Measurements from ENCODE around the gene ATP6V0A4.

The ATP6V0A4 gene

DNA sequence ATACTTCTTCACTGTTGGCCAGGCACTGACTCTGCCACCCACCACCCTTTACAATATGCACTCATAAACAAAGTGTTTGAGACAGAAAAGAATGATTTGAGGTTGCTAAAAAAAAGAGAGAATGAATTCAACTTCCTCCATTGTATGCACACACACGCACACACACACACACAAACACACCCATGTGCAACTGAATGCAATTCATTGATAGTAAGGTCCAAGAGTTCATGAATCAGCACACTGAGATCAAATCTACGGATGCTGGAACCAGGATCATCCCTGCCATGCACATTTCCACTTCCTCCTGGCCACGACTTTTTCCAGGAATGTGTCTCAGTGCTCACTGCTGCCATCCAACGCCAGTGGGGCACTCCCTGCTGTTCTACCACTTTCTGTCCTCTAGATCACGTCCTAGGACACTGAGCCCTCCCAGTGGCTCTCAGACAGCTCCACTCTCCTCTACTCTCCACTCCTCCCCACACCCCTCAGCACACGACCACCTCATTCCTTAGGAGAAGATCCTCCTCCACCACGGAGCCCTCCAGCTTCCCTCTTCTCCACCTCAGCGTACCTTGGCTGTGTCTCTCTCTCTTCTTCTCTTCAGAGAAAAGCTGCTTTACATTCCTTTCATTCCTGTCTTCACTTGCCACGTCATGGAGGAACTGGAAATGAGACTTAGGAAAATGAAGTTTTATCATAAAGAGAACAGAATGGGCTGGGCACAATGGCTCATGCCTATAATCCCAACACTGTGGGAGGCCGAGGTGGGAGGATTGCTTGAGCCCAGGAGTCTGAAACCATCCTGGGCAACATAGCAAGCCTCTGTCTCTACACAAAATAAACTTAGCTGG is 12.2 kb downstream of the ATP6V0A4 start:
- Histone ChIP-seq H3K9me3 (ENCODE audit: severe bottlenecking) (no peaks in the 10 kb centered on the region), H3K36me3 (no peaks in the 10 kb centered on the region), H3K4me3 (ENCODE audit: low read depth, low read length) (no peak overlapping the region), H3K27me3 (ENCODE audit: insufficient read depth, low read depth, severe bottlenecking) (no peaks in the 10 kb centered on the region), H3K27ac (no peak overlapping the region)
- no peak for DNase-seq
- TF ChIP-seq, protein P1, sequence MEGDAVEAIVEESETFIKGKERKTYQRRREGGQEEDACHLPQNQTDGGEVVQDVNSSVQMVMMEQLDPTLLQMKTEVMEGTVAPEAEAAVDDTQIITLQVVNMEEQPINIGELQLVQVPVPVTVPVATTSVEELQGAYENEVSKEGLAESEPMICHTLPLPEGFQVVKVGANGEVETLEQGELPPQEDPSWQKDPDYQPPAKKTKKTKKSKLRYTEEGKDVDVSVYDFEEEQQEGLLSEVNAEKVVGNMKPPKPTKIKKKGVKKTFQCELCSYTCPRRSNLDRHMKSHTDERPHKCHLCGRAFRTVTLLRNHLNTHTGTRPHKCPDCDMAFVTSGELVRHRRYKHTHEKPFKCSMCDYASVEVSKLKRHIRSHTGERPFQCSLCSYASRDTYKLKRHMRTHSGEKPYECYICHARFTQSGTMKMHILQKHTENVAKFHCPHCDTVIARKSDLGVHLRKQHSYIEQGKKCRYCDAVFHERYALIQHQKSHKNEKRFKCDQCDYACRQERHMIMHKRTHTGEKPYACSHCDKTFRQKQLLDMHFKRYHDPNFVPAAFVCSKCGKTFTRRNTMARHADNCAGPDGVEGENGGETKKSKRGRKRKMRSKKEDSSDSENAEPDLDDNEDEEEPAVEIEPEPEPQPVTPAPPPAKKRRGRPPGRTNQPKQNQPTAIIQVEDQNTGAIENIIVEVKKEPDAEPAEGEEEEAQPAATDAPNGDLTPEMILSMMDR (IDR thresholded peaks at IDR 0.05; ENCODE audit: low read depth, low read length) = 0 out of 2 replicates have a peak, but pooled peaks have one; percentile 6

DNA sequence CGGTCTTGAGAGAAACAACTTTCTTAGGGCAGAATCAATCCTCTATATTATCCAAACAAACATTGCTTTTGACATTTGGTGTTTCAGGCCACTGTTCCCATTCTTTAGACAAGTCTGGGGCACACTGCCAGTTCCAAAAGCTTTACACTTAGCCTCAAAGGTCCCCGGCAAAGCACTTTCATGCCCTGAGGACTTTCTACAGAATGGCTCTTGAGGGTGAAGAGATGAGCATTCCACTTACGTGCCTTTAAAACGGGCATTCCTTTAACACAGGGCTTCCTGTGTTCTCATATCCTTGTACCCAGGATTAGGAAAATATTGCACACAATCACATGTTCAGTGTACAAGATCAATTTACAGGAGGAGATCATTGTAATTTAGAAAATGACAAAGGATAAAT is 13.3 kb downstream of the ATP6V0A4 start:
- DNase-seq = no peak
- H3K36me3 ChIP-seq = no peaks in the 10 kb centered on the region
- TF ChIP-seq, protein P1 (IDR thresholded peaks at IDR 0.05; ENCODE audit: low read depth, low read length) = no peak
- H3K9me3 ChIP-seq (ENCODE audit: severe bottlenecking) = no peaks in the 10 kb centered on the region
- H3K27me3 ChIP-seq (ENCODE audit: insufficient read depth, low read depth, severe bottlenecking) = no peaks in the 10 kb centered on the region
- H3K27ac ChIP-seq = no peak overlapping the region
- H3K4me3 ChIP-seq (ENCODE audit: low read depth, low read length) = no peak overlapping the region

GRCh38 chr7:138781004-138781403 is 17.0 kb downstream of the ATP6V0A4 start:
- TF ChIP-seq, protein P1 (IDR thresholded peaks at IDR 0.05; ENCODE audit: low read depth, low read length) = no peak
- Histone ChIP-seq H3K9me3 (ENCODE audit: severe bottlenecking) (no peaks in the 10 kb centered on the region), H3K27ac (no peak overlapping the region), H3K36me3 (no peaks in the 10 kb centered on the region), H3K4me3 (ENCODE audit: low read depth, low read length) (no peak overlapping the region), H3K27me3 (ENCODE audit: insufficient read depth, low read depth, severe bottlenecking) (no peaks in the 10 kb centered on the region)
- no peak for DNase-seq

- Histone ChIP-seq H3K27me3 (ENCODE audit: insufficient read depth, low read depth, severe bottlenecking) (no peaks in the 10 kb centered on the region), H3K4me3 (ENCODE audit: low read depth, low read length) (no peak overlapping the region), H3K27ac (no peak overlapping the region), H3K36me3 (no peaks in the 10 kb centered on the region), H3K9me3 (ENCODE audit: severe bottlenecking) (no peaks in the 10 kb centered on the region)
- no peak for DNase-seq
- TF ChIP-seq, protein P1 (IDR thresholded peaks at IDR 0.05; ENCODE audit: low read depth, low read length) = no peak
Measured at GRCh38 chr7:138776166-138776833, 21.7 kb downstream of the ATP6V0A4 start.

GRCh38 chr7:138773817-138774216 is 24.2 kb downstream of the ATP6V0A4 start:
- H3K27ac ChIP-seq = no peak overlapping the region
- no peak for DNase-seq
- H3K36me3 ChIP-seq = no peaks in the 10 kb centered on the region
- no peak overlapping the region for H3K4me3 ChIP-seq (ENCODE audit: low read depth, low read length)
- no peaks in the 10 kb centered on the region for H3K27me3 ChIP-seq (ENCODE audit: insufficient read depth, low read depth, severe bottlenecking)
- H3K9me3 ChIP-seq (ENCODE audit: severe bottlenecking) = no peaks in the 10 kb centered on the region
- TF ChIP-seq, protein P1 (IDR thresholded peaks at IDR 0.05; ENCODE audit: low read depth, low read length) = no peak

All from WERI-Rb-1 (cell line).